ENCODE results near the gene CSK.

CSK gene

GRCh38 chr15:74773731-74774252, 8.1 kb upstream of the CSK start:
- Histone ChIP-seq H3K4me1 (ENCODE audit: insufficient read depth, low read length, poor library complexity, severe bottlenecking) (peaks cover 37% of the 10 kb centered on the region), H3K4me2 (ENCODE audit: low read depth, low read length, poor library complexity, severe bottlenecking) (no peak overlapping the region), H3K36me3 (ENCODE audit: insufficient read depth, low read length) (no peaks in the 10 kb centered on the region), H3K9ac (ENCODE audit: low read depth, low read length, poor library complexity, severe bottlenecking) (no peak overlapping the region), H2AFZ (ENCODE audit: low read length) (no peak overlapping the region), H3K9me2 (replicated peaks; ENCODE audit: low read depth, low read length) (no peaks in the 10 kb centered on the region), H4K20me1 (ENCODE audit: insufficient read depth, low read length, poor library complexity, severe bottlenecking) (no peaks in the 10 kb centered on the region), H3K79me2 (ENCODE audit: insufficient read depth, low read length) (peaks cover 4% of the 10 kb centered on the region; the same call in 1 of the 2 replicates), H3K27me3 (ENCODE audit: insufficient read depth, low read length, poor library complexity, severe bottlenecking) (no peaks in the 10 kb centered on the region), H3K4me3 (ENCODE audit: low read length, poor library complexity, severe bottlenecking) (no peak overlapping the region), H3K9me3 (ENCODE audit: insufficient read depth, low read depth, low read length) (no peaks in the 10 kb centered on the region), H3F3A (ENCODE audit: low read depth) (peaks cover 14% of the 10 kb centered on the region)
- no peak for TF ChIP-seq CTCF (conservative IDR thresholded peaks at IDR 0.05; ENCODE audit: low read length)

- Histone ChIP-seq H3K9ac (ENCODE audit: low read depth, low read length, poor library complexity, severe bottlenecking) (peak overlapping the region; percentile 81), H2AFZ (ENCODE audit: low read length) (no peak overlapping the region), H3K9me2 (replicated peaks; ENCODE audit: low read depth, low read length) (no peaks in the 10 kb centered on the region), H3K4me1 (ENCODE audit: insufficient read depth, low read length, poor library complexity, severe bottlenecking) (peaks cover 50% of the 10 kb centered on the region), H3F3A (ENCODE audit: low read depth) (peaks cover 14% of the 10 kb centered on the region), H4K20me1 (ENCODE audit: insufficient read depth, low read length, poor library complexity, severe bottlenecking) (no peaks in the 10 kb centered on the region), H3K4me2 (ENCODE audit: low read depth, low read length, poor library complexity, severe bottlenecking) (peak overlapping the region; percentile 2), H3K4me3 (ENCODE audit: low read length, poor library complexity, severe bottlenecking) (no peak overlapping the region), H3K9me3 (ENCODE audit: insufficient read depth, low read depth, low read length) (no peaks in the 10 kb centered on the region), H3K36me3 (ENCODE audit: insufficient read depth, low read length) (no peaks in the 10 kb centered on the region), H3K79me2 (ENCODE audit: insufficient read depth, low read length) (peaks cover 8% of the 10 kb centered on the region; the same call in 1 of the 2 replicates), H3K27me3 (ENCODE audit: insufficient read depth, low read length, poor library complexity, severe bottlenecking) (no peaks in the 10 kb centered on the region)
- TF ChIP-seq CTCF (conservative IDR thresholded peaks at IDR 0.05; ENCODE audit: low read length): no peak
- no peak for TF ChIP-seq EZH2phosphoT487 (IDR thresholded peaks at IDR 0.05; ENCODE audit: borderline replicate concordance)
Measured at GRCh38 chr15:74775132-74775562, 6.7 kb upstream of the CSK start.

GRCh38 chr15:74775894-74776293, 6.0 kb upstream of the CSK start:
- Histone ChIP-seq H3K9me2 (replicated peaks; ENCODE audit: low read depth, low read length) (no peaks in the 10 kb centered on the region), H3K36me3 (ENCODE audit: insufficient read depth, low read length) (no peaks in the 10 kb centered on the region), H3F3A (ENCODE audit: low read depth) (peaks cover 14% of the 10 kb centered on the region), H4K20me1 (ENCODE audit: insufficient read depth, low read length, poor library complexity, severe bottlenecking) (no peaks in the 10 kb centered on the region), H3K4me2 (ENCODE audit: low read depth, low read length, poor library complexity, severe bottlenecking) (peak overlapping the region; percentile 2), H3K79me2 (ENCODE audit: insufficient read depth, low read length) (peaks cover 15% of the 10 kb centered on the region), H3K27me3 (ENCODE audit: insufficient read depth, low read length, poor library complexity, severe bottlenecking) (no peaks in the 10 kb centered on the region), H3K4me3 (ENCODE audit: low read length, poor library complexity, severe bottlenecking) (no peak overlapping the region), H3K9me3 (ENCODE audit: insufficient read depth, low read depth, low read length) (no peaks in the 10 kb centered on the region), H3K9ac (ENCODE audit: low read depth, low read length, poor library complexity, severe bottlenecking) (peak overlapping the region; percentile 81), H3K4me1 (ENCODE audit: insufficient read depth, low read length, poor library complexity, severe bottlenecking) (peaks cover 57% of the 10 kb centered on the region), H2AFZ (ENCODE audit: low read length) (no peak overlapping the region)
- TF ChIP-seq CTCF (conservative IDR thresholded peaks at IDR 0.05; ENCODE audit: low read length) (no peak), EZH2phosphoT487 (IDR thresholded peaks at IDR 0.05; ENCODE audit: borderline replicate concordance) (no peak)
